Smooth muscle cell (in vitro differentiated cells): ENCODE results near the gene VAC14. TPM values are rescaled to one million over a fixed set of nuclear protein-coding genes. Genes with fewer than 3 reads are reported as not detected.

Experiments
- DNase-seq: peaks from one replicate; lab custom pipeline; 2025; ENCODE audit not compliant: unreplicated experiment; lab: John Stamatoyannopoulos, UW
- H2AFZ ChIP-seq: fragments of 200-600 bp; sonication (generic); 2 replicates; pipeline ENCODE4 v1.6.0; 2016; ENCODE audit warnings: antibody characterized with exemption, low read depth, mild to moderate bottlenecking
- H3F3A ChIP-seq: fragments of 200-600 bp; sonication (generic); 2 replicates; pipeline ENCODE4 v1.6.0; 2017; ENCODE audit warnings: antibody characterized with exemption, low read depth
- H3K27ac ChIP-seq: fragments of 200-600 bp; sonication (generic); 2 replicates; pipeline ENCODE4 v1.5.1; 2016; ENCODE audit warnings: low read depth, mild to moderate bottlenecking
- H3K27me3 ChIP-seq: fragments of 200-600 bp; sonication (generic); 2 replicates; pipeline ENCODE4 v1.6.1; 2016; ENCODE audit warnings: low read depth, mild to moderate bottlenecking
- H3K36me3 ChIP-seq: fragments of 200-600 bp; sonication (generic); 2 replicates; pipeline ENCODE4 v1.5.1; 2016; ENCODE audit warnings: low read depth
- H3K4me1 ChIP-seq: fragments of 200-600 bp; sonication (generic); 2 replicates; pipeline ENCODE4 v1.5.1; 2016; ENCODE audit warnings: low read depth
- H3K4me2 ChIP-seq: fragments of 200-600 bp; sonication (generic); 2 replicates; pipeline ENCODE4 v1.6.0; 2016; ENCODE audit warnings: mild to moderate bottlenecking
- H3K4me3 ChIP-seq: fragments of 200-600 bp; sonication (generic); 2 replicates; pipeline ENCODE4 v1.5.1; 2016; ENCODE audit warnings: mild to moderate bottlenecking
- H3K79me2 ChIP-seq: fragments of 200-600 bp; sonication (generic); 2 replicates; pipeline ENCODE4 v1.6.0; 2016; ENCODE audit warnings: low read depth, mild to moderate bottlenecking
- H3K9ac ChIP-seq: fragments of 200-600 bp; sonication (generic); 2 replicates; pipeline ENCODE4 v1.6.0; 2016; ENCODE audit warnings: low read depth
- H3K9me3 ChIP-seq: fragments of 200-600 bp; sonication (generic); replicated peaks from 2 replicates; pipeline ENCODE4 v1.5.1; 2016; ENCODE audit warnings: low read depth
- H4K20me1 ChIP-seq: fragments of 200-600 bp; sonication (generic); 2 replicates; pipeline ENCODE4 v1.6.0; 2016; ENCODE audit warnings: low read depth
- WGBS: methylation state at CpG from one replicate; pipeline ENCODE4 v1.1.7; 2016; ENCODE audit warnings: low lambda C conversion rate; 5-methylcytosine and 5-hydroxymethylcytosine counted together
- polyA plus RNA-seq: library from polyadenylated mRNA; unstranded; fragments of >200 nt; fragmentation: Nextera tagmentation; extraction: Ambion mirVana; gene quantifications from 2 replicates; pipeline ENCODE4 v1.2.1, GENCODE V29; 2016
- total RNA-seq: library from RNA; depleted of rRNA; stranded (reverse); fragments of >200 nt; gene quantifications from 2 replicates; pipeline ENCODE4 v1.2.3, GENCODE V29; 2014
- TF ChIP-seq, protein P1 (sequence below): fragments of 200-600 bp; sonication (generic); IDR thresholded peaks from 2 replicates; pipeline ENCODE4 v1.5.1; 2017; ENCODE audit warnings: borderline replicate concordance, mild to moderate bottlenecking, antibody characterized with exemption; ENCODE audit not compliant: insufficient read depth, poor library complexity, severe bottlenecking

VAC14 gene
- total and polyA plus RNA-seq, 2 experiments from 2014 or later = 27.9 to 52.3 TPM

DNA sequence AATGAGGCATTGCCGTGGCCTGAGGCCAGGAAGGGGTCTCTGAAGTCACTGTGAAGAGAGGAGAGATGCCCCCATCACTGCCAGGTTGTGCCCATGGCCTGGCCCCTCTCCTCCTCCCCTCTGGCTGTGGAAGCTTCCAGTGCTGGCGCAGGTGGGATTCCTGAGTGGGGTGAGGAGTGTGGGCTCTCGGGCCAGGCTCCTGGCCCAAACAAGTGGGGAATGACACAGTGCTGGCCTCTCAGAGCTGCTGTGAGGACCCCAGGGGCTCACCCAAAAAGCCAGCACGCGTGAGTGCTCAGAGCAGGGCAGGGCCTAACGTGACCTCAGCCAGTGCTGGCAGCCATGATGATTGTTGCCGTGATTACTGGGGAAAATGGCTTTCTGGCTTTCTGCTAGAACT lies 61.6 kb downstream of the VAC14 start:
- no peak overlapping the region for H3K4me2 ChIP-seq
- no peak overlapping the region for H2AFZ ChIP-seq
- no peak overlapping the region for H3K9ac ChIP-seq
- H3K9me3 ChIP-seq = no peaks in the 10 kb centered on the region
- peaks cover 11% of the 10 kb centered on the region for H4K20me1 ChIP-seq
- no peaks in the 10 kb centered on the region for H3K79me2 ChIP-seq
- no peak for DNase-seq
- TF ChIP-seq, protein P1, sequence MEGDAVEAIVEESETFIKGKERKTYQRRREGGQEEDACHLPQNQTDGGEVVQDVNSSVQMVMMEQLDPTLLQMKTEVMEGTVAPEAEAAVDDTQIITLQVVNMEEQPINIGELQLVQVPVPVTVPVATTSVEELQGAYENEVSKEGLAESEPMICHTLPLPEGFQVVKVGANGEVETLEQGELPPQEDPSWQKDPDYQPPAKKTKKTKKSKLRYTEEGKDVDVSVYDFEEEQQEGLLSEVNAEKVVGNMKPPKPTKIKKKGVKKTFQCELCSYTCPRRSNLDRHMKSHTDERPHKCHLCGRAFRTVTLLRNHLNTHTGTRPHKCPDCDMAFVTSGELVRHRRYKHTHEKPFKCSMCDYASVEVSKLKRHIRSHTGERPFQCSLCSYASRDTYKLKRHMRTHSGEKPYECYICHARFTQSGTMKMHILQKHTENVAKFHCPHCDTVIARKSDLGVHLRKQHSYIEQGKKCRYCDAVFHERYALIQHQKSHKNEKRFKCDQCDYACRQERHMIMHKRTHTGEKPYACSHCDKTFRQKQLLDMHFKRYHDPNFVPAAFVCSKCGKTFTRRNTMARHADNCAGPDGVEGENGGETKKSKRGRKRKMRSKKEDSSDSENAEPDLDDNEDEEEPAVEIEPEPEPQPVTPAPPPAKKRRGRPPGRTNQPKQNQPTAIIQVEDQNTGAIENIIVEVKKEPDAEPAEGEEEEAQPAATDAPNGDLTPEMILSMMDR = no peak
- peaks cover 20% of the 10 kb centered on the region for H3F3A ChIP-seq
- H3K27ac ChIP-seq = no peak overlapping the region
- no peaks in the 10 kb centered on the region for H3K36me3 ChIP-seq
- no peaks in the 10 kb centered on the region for H3K27me3 ChIP-seq
- no peak overlapping the region for H3K4me3 ChIP-seq
- peaks cover 12% of the 10 kb centered on the region for H3K4me1 ChIP-seq
- 96% methylated on average over 7 of the region's 7 CpGs for WGBS

DNA sequence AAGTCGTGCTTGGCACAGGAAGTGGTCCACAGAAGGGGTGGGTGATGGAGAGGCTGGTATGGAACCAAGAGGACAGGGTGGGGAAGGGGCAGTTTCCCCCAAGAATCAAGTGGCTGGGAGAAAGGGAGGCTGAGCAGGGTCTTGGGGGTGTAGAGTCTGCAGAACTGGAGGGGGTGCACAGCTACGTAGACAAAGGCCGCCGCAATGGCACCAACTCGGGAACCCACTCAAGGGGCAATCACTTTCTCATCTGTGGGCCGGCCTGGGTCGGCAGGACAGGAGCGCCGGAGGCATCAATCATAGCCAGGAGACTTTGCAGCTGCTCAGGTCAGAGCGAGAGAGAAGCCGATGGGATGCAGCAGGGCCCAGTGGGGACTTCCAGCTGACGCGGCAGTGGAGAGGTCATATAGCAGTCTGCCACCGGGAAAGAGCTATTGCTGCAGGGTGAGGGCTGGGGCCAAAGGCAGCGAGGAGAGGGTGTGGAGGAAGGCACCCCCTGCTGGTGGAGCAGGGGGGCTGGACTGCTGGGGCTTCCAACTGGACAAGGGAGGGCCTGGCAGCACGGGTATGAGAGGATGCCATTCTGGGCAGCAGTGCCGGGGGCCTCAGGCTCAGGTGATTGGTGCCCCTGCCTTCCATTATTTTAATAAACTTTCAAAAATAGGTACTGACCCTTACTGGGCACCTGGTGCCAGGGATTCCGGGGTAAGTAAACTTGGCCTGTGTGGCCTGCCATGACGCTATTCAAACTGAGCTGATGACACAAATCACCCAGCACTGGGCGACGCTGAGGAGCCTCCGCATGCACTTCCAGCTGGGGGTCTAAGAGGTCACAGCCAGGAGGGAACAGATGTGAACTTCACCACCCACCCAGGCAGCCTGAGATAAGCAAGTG lies 62.6 kb downstream of the VAC14 start:
- 75% methylated on average over 22 of the region's 22 CpGs for WGBS
- H3K4me3 ChIP-seq = no peak overlapping the region
- peak overlapping the region; percentile 77 for H3K4me2 ChIP-seq
- H3K9ac ChIP-seq = peak overlapping the region; percentile 53
- H3K4me1 ChIP-seq = peaks cover 12% of the 10 kb centered on the region
- H3K79me2 ChIP-seq = no peaks in the 10 kb centered on the region
- peak overlapping the region; percentile 62 for H3K27ac ChIP-seq
- no peak overlapping the region for H2AFZ ChIP-seq
- TF ChIP-seq, protein P1 = peak; percentile 48
- no peak for DNase-seq
- H3K36me3 ChIP-seq = no peaks in the 10 kb centered on the region
- H3F3A ChIP-seq = peaks cover 20% of the 10 kb centered on the region
- peaks cover 11% of the 10 kb centered on the region for H4K20me1 ChIP-seq
- H3K9me3 ChIP-seq = no peaks in the 10 kb centered on the region
- H3K27me3 ChIP-seq = no peaks in the 10 kb centered on the region

DNA sequence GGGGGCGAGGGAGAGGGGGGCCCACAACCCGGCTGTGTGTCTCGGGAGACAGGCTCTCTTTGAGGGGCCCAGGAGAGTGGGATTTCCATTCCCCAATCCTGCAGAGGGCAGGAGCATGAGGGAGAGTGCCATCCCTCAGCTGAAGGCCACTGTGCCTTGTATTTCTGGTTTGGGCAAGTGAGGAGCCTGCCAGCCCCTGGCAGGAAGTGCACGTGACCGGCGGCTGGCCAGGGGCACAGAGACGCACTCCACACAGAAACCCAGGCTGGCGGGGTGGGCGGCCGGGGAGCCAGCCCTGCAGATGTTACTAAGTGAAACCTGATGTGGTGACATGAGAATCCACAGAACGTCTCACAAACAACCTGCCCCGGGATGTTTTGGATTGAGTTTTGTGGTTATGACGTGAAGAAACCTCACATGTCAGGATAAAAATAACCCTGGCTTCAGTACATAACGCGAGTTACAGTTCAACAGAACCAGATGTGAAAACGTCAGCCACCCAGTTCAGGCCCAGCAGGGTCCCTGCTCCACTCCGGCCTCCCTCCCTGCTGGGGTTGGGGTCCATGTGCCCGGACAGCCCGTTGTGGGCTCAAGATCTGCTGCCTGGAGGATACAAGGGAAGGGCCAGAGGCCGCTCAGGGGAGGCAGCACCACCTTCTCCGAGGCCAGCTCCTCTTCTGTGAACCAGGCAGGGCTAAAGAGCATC lies 63.4 kb downstream of the VAC14 start:
- peaks cover 11% of the 10 kb centered on the region for H4K20me1 ChIP-seq
- H3F3A ChIP-seq = peaks cover 20% of the 10 kb centered on the region
- peaks cover 12% of the 10 kb centered on the region for H3K4me1 ChIP-seq
- no peak overlapping the region for H2AFZ ChIP-seq
- WGBS = 39% methylated on average over 21 of the region's 21 CpGs
- TF ChIP-seq, protein P1 = no peak
- H3K36me3 ChIP-seq = no peaks in the 10 kb centered on the region
- no peaks in the 10 kb centered on the region for H3K9me3 ChIP-seq
- peak overlapping the region; percentile 53 for H3K9ac ChIP-seq
- H3K27me3 ChIP-seq = no peaks in the 10 kb centered on the region
- peak overlapping the region; percentile 77 for H3K4me2 ChIP-seq
- no peaks in the 10 kb centered on the region for H3K79me2 ChIP-seq
- DNase-seq = peak; percentile 19
- peak overlapping the region; percentile 62 for H3K27ac ChIP-seq
- no peak overlapping the region for H3K4me3 ChIP-seq
